Heart right ventricle (tissue), 16 donors: ENCODE measurements around the gene MPHOSPH8. TPM values are rescaled to one million over a fixed set of nuclear protein-coding genes. Genes with fewer than 3 reads are reported as not detected.

ENCODE experiments used
- ATAC-seq, 8 donors: fragments of 200-7000 bp; cut with Tn5 transposase; one replicate each; pipeline ENCODE4 v1.9.1; 2020; ENCODE audit warnings: mild to moderate bottlenecking in 8 of 8, moderate library complexity in 8 of 8, moderate number of reproducible peaks in 1 of 8
- DNase-seq, 2 donors: peaks; one replicate each; pipeline ENCODE4 v3.0.0-alpha.2; 2020
- H3K27ac ChIP-seq, 10 donors: fragments of 200-600 bp; sonication (generic) in 2 of 10; one replicate each; pipeline versions ENCODE4 v1.5.0 to v1.8.0; 2020 to 2022; ENCODE audit warnings: mild to moderate bottlenecking in 3 of 10
- H3K27me3 ChIP-seq, 7 donors: fragments of 200-600 bp; one replicate each; pipeline ENCODE4 v1.8.0; 2021 to 2022; ENCODE audit warnings: mild to moderate bottlenecking in 2 of 7
- H3K36me3 ChIP-seq, 9 donors: fragments of 200-600 bp; sonication (generic) in 1 of 9; one replicate each; pipeline versions ENCODE4 v1.5.0 to v1.8.0; 2020 to 2022; ENCODE audit warnings: mild to moderate bottlenecking in 2 of 9
- H3K4me1 ChIP-seq, 9 donors: fragments of 200-600 bp; sonication (generic) in 1 of 9; one replicate each; pipeline versions ENCODE4 v1.5.0 to v1.8.0; 2020 to 2022; ENCODE audit warnings: mild to moderate bottlenecking in 4 of 9
- H3K4me3 ChIP-seq, 10 donors: fragments of 200-600 bp; sonication (generic) in 2 of 10; one replicate each; pipeline versions ENCODE4 v1.5.0 to v1.8.0; 2020 to 2022; ENCODE audit warnings: mild to moderate bottlenecking in 7 of 10, moderate library complexity in 2 of 10
- H3K9me3 ChIP-seq, 11 donors: fragments of 200-600 bp in 10 of 11; sonication (generic) in 2 of 11; one replicate each; pipeline versions ENCODE4 v1.5.0 to v1.8.0; 2013 to 2022; ENCODE audit warnings: mild to moderate bottlenecking in 2 of 11, control low read depth in 1 of 11, moderate library complexity in 1 of 11
- CTCF ChIP-seq, 9 donors: fragments of 200-600 bp; sonication (generic) in 2 of 9; IDR thresholded peaks; one replicate each; pipeline versions ENCODE4 v1.5.0 to v1.8.0; 2021 to 2022; ENCODE audit warnings: antibody characterized with exemption in 9 of 9, mild to moderate bottlenecking in 5 of 9, moderate library complexity in 1 of 9
- WGBS, 2 donors: extraction: QIAGEN DNeasy Blood & Tissue Kit; methylation state at CpG; one replicate each; pipeline ENCODE4 v1.1.7; 2013; ENCODE audit warnings: inconsistent platforms in 1 of 2; 5-methylcytosine and 5-hydroxymethylcytosine counted together
- intact Hi-C, 10 donors: fragments of 100-400 bp; cut with DNase I; formaldehyde crosslinking; loops; one replicate each; pipeline versions ENCODE4 v1.11.1 to v1.14.2; 2022
- polyA plus RNA-seq, 2 donors: library from polyadenylated mRNA; stranded (reverse); fragments of 200-250 nt; gene quantifications; one replicate each; pipeline ENCODE4 v1.2.3, GENCODE V29; 2013
- total RNA-seq, 10 donors: library from RNA; stranded (reverse); fragmentation: NEBNext Ultra II Directional in 3 of 10; extraction: Animal tissue kit (Norgen Biotek cat#: 25700) in 3 of 10; gene quantifications; one replicate each; pipeline versions ENCODE4 v1.2.1 to v1.2.4, GENCODE V29; 2021 to 2023
- donor health status: Arrhythmogenic right ventricular cardiomyopathy.
- donor health status: ischemic (EF 13 %, LVEDD 7.1; RV severe dilation, severe dysfunction).
- donor health status: healthy with polysubstance abuse.
- donor health status: DM: no; HTN: yes; CAD: no.
- donor health status: DM: no; HTN: no; CAD: no.
- donor health status: ischemic (EF 25% LVEDD 6.9; RV normal size, moderate dysfunction).
- donor health status: ischemic (EF 25% LVEDD 5.7; RV mildly dilated, moderate dysfunction).
- donor health status: healthy.
- donor health status: DM: yes; HTN: yes; CAD: no.
- donor health status: Ischemic cardiomyopathy.
- donor health status: ischemic (EF 35%, LVEDD 5.7; RV mildly dilated, moderate dysfunction).
- donor health status: nonischemic (EF 11% LVEDD 7.7; RV severe dilation, severe dysfunction).
- donor health status: DM: yes; HTN: yes; CAD: no.
- donor health status: PGD.
- donor health status: ischemic (EF 29% LVEDD 5.4; RV normal size, mild dysfunction).
- donor health status: nonischemic (EF 23%, LVEDD 6.1; RV moderate dilation, normal function).

MPHOSPH8 gene
- total and polyA plus RNA-seq, 12 donors, result 13.3 to 50.5 (median 31.0) TPM

DNA sequence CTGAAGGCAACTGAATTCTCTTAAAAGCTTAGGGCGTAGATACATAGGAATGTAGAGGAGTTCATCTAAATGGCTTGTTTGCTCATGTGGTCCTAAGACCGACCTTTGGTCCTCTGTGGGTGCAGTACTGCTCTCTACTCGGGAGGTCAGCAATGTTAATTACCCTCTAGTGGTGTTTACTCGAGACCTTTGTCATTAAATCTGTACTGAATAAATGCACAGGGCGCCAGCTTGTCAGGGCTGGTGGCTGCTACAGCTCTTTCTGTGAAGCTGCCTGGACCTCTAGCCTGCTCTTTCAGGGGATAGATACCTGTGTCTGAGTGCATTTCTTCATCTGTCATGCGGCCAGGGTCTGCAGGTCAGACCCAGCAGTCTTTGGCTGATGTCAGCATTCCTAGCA lies 29.2 kb upstream of the MPHOSPH8 start:
- Histone ChIP-seq H3K4me1 (peaks cover 0 to 13% (median 6%) of the 10 kb centered on the region in 9 donors), H3K36me3 (no peaks in the 10 kb centered on the region), H3K27ac (no peak overlapping the region), H3K27me3 (peaks cover 0 to 43% (median 35%) of the 10 kb centered on the region in 7 donors), H3K4me3 (no peak overlapping the region), H3K9me3 (peaks cover 0 to 5% (median 0%) of the 10 kb centered on the region in 11 donors)
- DNase-seq, result no peak
- WGBS, 2 donors, result 79 to 85% methylated on average over 6 of the region's 6 CpGs
- ATAC-seq, result no peak
- TF ChIP-seq CTCF (IDR thresholded peaks at IDR 0.05), result no peak
- intact Hi-C loops, result no loop called here

- Histone ChIP-seq H3K9me3 (peaks cover 0 to 5% (median 0%) of the 10 kb centered on the region in 11 donors), H3K27ac (no peak overlapping the region), H3K4me3 (no peak overlapping the region), H3K36me3 (no peaks in the 10 kb centered on the region), H3K4me1 (peaks cover 0 to 13% (median 6%) of the 10 kb centered on the region in 9 donors), H3K27me3 (peaks cover 0 to 36% (median 28%) of the 10 kb centered on the region in 7 donors)
- no peak for DNase-seq
- TF ChIP-seq CTCF (IDR thresholded peaks at IDR 0.05), result no peak
- intact Hi-C loops, result no loop called here
- WGBS, 2 donors, result 91 to 94% methylated on average over 7 of the region's 7 CpGs
- ATAC-seq, result no peak
These were observed 28.1 kb upstream of the MPHOSPH8 start for GRCh38 chr13:19605161-19605955.

GRCh38 chr13:19606152-19606551 lies 27.3 kb upstream of the MPHOSPH8 start:
- Histone ChIP-seq H3K27ac (no peak overlapping the region), H3K9me3 (peaks cover 0 to 5% (median 0%) of the 10 kb centered on the region in 11 donors), H3K36me3 (no peaks in the 10 kb centered on the region), H3K27me3 (peaks cover 0 to 33% (median 27%) of the 10 kb centered on the region in 7 donors), H3K4me1 (peaks cover 0 to 13% (median 6%) of the 10 kb centered on the region in 9 donors), H3K4me3 (no peak overlapping the region)
- TF ChIP-seq CTCF (IDR thresholded peaks at IDR 0.05), result no peak
- no peak for DNase-seq
- intact Hi-C loops, result no loop called here
- ATAC-seq, result no peak

- no peak for ATAC-seq
- Histone ChIP-seq H3K9me3 (peaks cover 0 to 5% (median 0%) of the 10 kb centered on the region in 11 donors), H3K36me3 (no peaks in the 10 kb centered on the region), H3K4me1 (peaks cover 0 to 10% (median 1%) of the 10 kb centered on the region in 9 donors), H3K27ac (no peak overlapping the region), H3K27me3 (peaks cover 0 to 27% (median 21%) of the 10 kb centered on the region in 7 donors), H3K4me3 (no peak overlapping the region)
- no peak for TF ChIP-seq CTCF (IDR thresholded peaks at IDR 0.05)
- 91 to 92% methylated on average over 2 of the region's 2 CpGs for WGBS, 2 donors
- no peak for DNase-seq
- intact Hi-C loops, result no loop called here
These were observed 26.7 kb upstream of the MPHOSPH8 start for GRCh38 chr13:19606737-19607136.
